Measurements from ENCODE around the gene HERPUD1.

DNA sequence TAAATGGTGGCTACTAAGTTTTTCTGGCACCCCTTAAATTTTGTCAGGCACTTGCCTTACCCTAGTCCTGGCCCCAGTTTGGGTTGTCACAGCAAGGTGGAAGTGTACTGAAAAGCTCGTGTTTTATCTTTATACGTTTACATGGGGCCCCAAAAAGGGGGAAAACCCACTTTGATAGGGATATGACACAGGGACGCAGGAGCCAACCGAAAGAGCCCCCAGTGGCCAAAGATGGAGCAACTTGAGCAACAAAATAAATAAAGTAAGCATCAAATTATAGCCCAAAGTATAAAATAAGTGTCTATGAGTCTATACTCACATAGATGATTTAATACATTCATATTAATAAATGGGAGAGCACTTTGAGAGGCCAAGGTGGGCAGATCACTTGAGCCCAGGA lies 24.8 kb downstream of the HERPUD1 start:
- TF ChIP-seq, protein P1, sequence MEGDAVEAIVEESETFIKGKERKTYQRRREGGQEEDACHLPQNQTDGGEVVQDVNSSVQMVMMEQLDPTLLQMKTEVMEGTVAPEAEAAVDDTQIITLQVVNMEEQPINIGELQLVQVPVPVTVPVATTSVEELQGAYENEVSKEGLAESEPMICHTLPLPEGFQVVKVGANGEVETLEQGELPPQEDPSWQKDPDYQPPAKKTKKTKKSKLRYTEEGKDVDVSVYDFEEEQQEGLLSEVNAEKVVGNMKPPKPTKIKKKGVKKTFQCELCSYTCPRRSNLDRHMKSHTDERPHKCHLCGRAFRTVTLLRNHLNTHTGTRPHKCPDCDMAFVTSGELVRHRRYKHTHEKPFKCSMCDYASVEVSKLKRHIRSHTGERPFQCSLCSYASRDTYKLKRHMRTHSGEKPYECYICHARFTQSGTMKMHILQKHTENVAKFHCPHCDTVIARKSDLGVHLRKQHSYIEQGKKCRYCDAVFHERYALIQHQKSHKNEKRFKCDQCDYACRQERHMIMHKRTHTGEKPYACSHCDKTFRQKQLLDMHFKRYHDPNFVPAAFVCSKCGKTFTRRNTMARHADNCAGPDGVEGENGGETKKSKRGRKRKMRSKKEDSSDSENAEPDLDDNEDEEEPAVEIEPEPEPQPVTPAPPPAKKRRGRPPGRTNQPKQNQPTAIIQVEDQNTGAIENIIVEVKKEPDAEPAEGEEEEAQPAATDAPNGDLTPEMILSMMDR (conservative IDR thresholded peaks at IDR 0.05) = peak; percentile 24
- TF ChIP-seq ZFX (IDR thresholded peaks at IDR 0.05) = no peak
